AG08395 (cell line): ENCODE results near the gene TMEM154.

Experiments used
- DNase-seq: peaks from one replicate; pipeline ENCODE4 v3.0.0; 2012; ENCODE audit warnings: mixed read lengths, low spot score

TMEM154 gene

DNA sequence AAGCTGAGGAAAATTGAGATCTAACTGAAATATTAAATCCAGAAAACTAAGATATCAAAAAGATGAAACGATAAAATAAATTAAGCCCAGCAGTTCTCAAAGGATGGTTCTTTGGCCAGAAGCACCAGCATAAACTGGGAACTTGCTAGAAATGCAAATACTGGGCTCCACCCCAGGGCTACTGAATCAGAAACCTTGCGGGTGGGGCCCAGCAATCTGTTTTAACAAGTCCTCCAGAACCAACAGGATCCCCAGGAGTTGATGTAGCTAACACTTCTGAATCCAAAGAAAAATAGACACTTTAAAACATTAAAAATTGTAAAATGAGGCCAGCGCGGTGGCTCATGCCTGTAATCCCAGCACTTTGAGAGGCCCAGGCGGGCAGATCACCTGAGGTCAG is 14.1 kb upstream of the TMEM154 start:
- no peak for DNase-seq

DNA sequence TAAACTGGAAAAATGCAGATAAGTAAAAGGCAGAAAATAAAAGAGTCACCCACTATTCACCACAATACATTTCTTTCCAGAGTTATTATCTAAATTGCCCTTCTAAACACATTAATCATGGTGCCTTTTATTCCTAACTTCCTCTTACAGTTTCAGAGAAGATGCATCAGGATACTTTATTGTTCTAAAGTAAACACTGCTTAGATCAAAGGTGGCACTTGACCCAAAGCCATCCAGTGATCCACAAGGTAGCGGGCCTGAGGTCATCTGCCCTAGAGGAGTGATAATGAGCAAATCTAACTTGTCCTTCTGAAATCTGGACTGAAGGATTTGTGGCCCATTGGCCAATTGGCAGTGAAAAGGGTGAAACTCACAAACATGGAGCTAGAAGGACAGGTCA is 12.0 kb upstream of the TMEM154 start:
- DNase-seq, result no peak

DNA sequence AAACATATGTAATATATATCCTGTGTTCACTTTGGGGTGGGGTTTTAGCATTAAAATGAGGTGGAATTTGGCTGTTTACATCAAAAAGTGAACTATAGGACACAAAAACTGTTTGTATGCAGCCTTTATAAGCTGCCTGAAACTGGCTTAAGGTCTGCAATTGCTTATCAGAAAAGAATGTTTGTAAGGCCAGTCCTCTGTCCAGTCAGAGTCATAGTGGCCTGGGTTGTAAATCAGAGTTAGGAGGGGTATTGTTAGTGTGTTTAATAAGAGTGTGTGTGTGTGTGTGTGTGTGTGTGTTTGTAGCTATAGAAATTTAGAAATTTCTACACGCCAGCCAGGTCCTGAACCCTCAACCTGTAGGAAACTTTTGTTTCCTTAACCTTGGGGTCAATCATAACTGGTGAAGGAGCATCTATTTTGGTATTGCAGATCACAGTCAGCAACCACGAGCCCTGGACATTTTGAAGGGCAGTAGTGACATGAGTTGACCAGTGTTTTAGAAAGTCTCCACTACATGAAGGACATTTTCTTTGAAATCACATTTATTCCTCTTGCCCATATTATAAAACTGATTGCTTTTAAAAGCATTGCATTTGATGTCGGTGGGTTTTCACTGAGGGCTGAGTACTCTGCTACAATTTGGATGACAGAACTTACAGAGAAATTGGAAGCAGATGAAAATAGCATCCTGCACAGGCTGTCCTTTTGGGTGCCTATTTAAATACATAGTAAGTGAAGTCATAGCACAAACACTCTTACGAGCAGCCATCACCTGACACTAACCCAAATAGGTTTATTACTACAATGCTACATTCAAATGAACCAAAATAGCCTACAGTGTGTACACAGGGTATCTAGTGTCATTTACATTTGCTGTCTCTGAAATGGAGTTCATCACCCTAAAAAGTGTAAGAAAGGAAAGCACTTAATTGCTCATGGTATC is 11.2 kb upstream of the TMEM154 start:
- no peak for DNase-seq

DNA sequence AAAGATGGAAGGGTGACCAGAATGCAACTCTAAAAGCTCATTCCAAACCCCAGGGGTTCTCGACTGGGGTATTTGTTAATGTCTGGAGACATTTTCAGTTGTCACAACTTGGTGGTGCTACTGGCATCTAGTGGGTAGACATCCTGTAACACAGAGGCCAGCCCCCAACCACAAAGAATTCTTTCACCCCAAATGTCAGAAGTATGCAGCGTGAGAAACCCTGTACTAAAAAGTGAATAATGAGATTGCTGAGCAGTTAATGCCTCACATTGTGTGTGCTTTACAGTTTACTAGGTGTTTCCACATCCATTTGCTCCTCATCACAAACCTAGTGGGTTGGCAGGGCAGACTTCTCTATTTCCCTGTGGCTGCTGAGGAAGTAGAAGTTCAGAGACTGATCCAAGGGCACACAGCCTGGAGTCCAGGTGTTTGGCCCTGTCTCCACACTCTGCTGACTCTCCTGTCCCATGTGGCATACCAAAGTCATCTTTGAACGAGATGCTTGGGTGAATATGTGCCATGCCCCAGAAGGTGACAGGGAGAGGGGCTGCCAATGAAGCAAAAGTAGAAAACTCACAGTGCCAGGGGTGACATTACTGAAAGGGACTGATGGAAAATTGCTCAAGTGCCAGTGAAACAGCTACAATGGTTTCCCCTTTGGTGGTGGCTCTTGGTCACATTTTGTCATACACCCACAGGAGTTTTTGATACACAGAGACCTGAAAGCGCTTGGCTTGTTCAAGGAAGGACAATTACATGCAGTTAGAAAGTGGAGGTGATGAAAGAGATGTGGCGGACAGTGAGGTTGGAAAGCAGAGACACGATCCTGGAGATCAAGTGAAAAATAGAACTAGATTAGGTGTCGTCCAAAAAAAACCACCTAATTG is 10.1 kb upstream of the TMEM154 start:
- no peak for DNase-seq

DNA sequence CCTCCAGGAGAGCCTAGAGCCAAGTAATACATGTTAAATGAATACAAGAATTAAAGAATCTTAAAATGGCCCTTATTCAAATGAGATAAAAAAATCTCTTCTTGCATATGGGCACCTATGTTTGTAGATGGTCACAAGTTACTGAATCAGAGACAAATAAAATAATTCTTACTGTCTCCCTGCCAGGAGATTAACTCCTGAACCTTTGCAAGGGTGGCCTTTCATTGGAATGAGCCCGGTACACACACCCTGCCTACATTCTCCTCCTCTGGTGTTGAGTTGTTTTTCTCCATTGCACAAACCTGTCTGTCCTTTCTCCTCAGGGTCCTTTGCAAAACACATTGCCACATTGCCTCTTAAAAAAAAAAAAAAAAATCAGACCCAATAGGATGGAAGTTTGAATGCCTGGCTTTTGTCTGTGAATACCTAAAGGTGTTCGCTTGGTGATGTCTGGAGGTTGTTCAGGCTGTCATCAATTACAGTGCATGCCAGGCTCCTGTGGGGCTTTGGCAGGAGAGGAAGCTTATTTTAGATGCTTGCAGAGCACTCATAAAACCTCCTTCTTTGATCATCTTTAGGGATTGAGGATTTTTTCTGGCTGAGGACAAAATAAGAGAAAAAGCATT is 8.3 kb upstream of the TMEM154 start:
- DNase-seq, result no peak

DNA sequence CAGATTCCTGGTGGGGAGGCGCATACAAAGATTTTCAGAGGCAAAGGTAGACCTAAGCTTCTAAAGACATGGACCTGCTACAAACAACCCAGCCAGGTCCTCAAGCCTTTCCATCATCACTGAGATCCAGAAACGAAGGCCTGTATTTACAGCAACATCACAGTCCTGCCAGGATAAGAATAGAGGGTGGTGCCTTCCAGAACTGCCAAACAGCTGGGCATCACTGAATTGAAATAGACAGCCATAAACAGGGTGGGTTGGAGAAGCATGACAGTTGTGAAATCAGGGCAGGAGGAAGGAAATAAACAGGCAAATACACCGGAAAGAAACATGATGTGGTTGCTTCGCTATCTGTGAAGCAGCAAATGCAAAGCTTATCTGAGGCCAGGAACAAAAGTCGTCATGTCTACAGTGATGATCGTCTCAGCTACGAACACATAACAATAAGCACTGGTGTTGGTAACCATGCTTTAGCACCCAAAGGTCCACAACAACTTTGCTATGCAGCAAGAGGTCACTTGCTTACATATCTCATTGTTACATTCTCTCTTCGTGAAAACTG is 6.7 kb upstream of the TMEM154 start:
- DNase-seq, result no peak

DNA sequence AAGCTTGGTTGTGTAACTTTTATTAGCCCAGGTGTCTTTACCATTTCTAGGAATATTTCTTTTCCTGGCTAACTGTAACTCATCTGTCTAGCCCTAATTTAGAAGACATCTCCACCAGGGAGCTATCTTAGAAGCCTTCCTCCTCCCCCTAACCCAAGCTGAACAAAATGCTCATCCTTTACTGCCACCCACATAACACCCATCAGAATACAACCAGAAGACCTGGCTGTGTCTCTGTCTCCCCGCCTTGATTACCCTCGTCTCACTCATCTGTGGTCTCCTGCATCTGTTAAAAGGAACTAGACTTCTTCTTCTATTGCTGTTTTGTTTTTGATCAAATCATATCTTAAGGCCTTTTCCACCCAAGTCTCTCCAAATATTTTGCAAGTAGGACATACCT is 4.8 kb upstream of the TMEM154 start:
- DNase-seq, result no peak

DNA sequence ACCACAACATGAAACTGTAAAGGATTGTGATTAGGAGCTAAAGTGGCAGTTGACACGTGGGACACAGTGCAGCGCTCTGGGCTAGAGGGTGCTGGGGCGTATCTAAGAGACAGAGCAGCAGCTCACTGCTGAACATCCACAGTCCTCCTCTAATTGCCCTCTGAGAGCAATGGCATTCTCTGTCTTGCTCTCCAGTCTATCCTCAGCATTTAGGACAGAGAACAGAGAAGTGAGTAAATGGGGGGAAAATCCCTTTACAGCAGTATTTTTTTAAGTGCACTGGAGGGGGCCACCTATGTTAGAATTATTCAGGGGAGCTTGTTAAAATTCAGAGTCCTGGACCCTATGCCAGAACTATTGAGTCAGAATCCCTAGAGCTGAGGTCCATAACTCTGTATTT is 4.2 kb upstream of the TMEM154 start:
- no peak for DNase-seq

DNA sequence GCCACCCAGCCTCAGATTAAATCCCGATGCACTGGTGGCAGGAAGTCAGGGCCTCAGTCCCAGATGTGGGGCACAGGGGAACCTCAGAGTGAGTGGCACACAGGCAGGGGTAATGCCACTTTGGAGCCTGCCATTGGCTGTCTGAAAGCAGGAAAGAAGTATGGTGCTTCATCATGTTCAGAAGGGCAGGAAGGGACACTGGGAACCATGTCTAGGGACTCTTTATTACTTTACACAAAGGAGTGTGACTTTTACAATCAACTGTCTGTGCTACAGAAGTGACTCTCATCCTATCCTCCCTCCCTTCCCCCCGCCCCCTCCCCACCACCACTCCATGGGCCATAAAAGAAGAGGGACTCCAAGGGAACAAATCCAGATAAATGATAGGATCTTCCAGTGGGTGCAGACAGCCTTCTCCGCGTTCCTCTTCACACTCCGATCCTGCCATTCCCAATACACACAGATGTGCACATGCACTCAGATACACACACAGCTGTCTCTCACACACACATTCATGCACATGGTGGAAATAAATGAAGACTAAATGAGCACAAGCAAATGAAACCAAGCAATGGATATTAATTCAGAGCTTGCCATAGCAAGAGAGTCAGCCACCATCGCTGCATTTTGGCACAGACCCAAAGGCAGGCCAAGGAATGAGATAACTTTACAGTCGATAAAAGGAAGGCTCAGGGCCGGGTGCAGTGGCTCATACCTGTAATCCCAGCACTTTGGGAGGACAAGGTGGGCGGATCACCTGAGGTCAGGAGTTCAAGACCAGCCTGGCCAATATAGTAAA is 2.5 kb upstream of the TMEM154 start:
- no peak for DNase-seq

DNA sequence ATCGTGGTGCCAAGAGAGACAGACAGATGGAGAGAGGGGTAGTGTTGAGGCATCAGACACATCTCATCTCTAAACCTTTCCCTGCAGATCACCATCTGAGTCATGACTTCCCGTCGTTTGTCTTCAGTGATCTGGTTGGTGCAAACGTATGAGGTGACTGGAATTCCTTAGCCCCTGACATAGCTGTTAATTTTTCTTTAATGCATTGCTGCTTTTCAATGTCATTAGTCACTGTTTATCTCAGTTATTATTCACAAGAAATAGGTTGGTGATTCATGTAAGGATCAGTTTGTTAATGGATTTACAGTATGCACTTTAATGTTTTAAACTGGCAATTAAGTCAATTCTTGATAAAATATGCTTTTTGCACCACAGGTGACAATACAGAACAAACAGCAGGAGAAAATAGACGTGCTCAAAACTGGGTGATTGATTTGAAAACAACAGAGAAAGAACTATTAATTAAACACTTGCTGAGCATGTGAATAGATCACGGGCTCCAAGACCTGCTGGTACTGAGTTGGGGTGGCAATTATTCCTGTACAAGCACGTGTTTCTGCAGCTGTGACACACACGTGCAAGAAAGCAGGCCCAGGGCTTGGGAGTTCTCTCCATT is 1.3 kb upstream of the TMEM154 start:
- DNase-seq, result peak; percentile 45

DNA sequence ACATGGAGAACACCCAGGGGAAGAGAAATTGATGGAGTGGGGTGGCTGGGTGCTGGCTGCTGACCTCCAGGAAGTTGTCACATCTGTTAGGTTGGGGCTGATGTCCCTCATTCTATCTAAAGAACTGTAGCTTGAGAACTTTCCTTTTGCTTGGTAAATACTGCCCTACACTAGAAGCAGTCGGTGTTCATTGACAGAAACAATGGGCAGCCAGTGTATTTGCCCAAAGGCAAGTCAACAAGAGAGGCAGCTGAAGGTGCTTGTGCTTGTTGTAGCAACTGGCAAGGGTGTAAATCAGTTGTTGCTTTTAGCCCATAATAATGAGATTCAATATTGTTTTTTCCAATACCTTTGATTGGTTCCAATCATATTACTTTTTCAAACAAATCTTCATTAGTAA is 956 bp downstream of the TMEM154 start:
- DNase-seq, result no peak

DNA sequence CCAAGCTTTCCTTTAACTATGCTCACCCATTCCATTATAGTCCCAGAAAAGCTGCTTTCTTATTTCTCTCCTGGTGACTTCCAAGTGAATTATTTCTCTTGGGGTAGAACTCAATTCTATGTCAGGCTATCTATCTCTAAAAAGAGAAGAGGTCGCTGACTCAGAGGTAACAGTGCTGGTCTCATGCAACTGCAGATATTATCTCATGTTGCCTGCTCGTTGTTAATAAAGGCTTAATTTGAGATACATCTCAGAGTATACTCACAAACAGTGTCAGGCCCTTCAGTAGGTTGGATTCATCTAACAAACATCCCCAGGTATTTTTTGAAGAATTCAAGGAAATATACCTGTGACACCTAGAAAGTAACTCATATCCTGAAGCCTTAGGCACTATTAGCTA is 2.7 kb downstream of the TMEM154 start:
- DNase-seq, result no peak

DNA sequence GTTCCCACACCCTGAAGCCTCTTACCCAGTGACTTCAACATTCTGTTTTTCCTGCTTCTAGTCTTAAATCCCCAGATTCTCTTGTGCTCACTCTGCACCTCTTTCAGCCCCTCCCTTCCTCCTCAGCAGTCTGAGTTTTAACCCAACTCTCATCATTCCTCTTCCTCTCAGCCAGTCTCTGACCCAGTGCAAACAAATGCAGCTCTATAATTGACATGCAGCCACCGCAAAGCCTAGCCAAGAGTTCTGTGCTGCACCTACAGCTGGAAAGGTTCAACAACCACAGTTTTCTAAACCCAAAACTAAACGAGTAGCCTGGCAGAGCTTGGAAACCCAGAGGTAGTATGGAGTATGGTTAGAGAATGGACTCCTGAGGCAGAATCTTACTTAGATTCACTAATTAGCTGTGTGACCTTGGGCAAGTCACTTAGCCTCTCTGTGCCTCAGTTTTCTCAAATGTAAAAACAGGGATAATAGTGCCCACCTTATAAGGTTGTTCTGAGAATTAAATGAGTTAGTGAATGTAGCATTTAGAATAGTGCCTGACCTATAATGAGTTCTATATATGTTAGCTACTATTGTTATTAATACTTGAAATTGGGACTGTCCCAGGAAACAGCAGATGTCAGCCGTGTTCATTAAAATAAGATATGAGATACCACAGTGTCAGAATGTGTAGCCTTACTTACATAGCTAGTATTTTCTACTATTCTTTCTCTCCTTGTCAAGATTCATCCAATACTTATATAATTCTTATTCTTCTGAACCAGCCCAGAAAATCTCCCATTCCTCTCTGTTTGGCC is 3.5 kb downstream of the TMEM154 start:
- no peak for DNase-seq

DNA sequence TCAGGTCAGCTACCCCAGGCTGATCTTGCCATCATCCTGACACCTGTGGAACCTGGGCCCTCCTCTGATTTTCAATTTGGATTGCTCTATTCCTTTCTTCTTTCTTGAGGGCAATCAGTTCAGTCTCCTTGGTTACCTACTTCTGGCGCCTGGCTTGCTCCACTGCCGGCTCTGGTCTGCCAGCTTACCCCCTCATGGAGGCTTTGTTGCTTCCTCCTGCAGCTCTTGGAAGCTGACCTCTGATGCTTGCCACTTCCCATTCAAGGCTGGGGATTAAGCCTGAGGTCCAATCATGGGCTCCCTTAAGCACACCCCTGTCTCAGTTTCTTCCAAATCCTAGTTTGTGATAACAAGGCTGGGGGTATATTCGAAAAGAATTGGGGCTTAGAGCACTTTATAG is 5.4 kb downstream of the TMEM154 start:
- DNase-seq, result no peak

DNA sequence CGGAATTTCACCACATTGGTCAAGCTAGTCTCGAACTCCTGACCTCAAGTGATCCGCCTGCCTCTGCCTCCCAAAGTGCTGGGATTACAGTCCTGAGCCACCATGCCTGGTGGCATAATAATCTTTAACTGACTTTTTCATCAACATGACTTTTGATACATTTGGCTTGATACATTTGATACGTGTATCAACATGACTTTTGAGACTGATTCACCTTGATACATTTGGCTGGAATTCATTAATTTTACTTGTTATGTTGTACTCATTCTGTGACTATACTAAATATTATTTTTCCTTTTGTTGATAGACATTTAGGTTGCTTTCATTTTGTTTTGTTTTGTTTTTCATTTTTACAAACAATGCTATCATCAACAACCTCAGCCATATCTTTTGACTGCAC is 6.3 kb downstream of the TMEM154 start:
- DNase-seq, result no peak

DNA sequence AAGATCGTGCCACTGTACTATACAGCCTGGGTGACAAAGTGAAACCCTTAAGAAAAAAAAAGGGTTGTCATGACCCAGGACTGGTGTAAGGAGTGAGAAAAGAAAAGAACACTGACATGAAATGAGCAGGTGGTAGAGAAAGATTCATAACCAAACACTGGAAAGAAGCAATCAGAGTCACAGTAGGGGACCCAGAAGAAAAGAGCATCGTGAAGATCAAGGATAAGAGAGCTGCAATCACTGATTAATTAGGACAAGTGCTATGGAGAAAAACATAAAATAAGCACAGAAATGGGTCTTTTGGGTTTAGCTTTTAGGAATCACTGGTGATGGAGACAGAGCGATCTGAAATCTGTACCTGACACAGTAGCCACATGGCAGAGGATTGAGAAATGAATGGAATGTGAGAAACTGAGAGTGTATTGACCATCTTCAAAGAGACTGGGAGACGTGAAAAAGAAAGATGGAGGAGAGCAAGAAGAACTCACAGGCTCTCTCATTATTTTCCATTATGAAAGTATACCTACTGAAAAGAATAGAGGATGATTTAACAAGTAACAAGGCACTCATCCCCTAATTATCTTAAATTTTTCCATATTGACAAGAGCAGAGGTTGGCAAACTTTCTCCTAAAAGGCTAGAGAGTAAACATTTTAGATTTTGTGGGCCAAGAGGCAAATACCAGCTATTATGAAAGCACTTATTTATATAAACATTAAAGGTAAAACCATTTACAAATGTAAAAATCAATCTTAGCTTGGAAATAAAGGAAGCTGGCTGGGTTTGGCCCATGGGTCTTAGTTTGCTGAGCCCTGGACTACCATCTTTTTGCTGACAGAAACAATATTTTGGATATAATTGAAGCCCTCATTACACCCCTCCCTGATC is 7.3 kb downstream of the TMEM154 start:
- DNase-seq, result no peak

DNA sequence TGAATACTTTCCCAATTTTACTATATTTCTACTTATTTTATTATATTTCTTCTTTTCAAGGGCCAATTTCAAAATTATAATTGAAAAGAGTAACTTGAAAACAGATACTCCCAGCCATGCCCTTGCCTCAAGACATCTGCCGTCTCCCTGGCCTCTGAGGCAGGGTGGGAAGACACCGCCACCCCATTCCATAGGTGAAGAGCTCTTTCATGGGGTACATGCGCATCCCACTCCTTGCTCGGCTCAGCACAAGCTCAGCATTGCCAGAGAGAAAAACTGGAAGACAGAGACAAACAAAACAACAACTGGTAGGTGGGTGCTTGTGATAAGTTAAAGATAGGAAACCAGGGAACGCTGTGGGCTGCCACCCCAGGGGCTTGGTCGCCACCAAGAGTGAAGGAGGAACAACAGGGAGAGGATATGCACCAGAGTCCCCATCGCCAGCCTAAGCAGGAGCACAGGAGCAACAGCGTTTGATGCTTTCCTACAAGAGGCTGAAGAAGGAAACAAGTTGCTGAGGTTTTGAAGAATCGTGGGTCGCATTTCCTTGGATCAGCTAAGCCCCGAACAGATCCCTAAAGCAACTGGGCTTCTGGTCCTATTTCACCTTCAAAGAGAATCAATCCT is 11.3 kb downstream of the TMEM154 start:
- no peak for DNase-seq

DNA sequence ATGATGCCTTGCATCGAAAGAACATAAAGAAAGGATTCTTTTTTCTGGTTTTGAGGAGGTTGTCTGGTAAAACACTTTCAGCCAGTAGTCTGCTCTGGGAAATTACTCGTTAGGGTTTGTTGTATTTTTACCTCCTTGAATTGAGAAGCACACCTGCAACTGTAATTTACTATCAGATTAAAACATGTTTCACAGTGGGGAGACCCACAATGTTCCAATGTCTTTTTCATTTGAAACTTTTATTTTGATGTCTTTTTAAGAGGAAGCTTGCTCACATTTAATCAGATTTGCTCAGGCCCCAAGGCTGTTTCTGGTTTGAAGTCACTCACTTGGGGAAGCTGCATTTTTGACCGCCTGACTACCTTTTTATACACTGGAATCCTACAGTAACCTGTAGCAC is 12.0 kb downstream of the TMEM154 start:
- no peak for DNase-seq

DNA sequence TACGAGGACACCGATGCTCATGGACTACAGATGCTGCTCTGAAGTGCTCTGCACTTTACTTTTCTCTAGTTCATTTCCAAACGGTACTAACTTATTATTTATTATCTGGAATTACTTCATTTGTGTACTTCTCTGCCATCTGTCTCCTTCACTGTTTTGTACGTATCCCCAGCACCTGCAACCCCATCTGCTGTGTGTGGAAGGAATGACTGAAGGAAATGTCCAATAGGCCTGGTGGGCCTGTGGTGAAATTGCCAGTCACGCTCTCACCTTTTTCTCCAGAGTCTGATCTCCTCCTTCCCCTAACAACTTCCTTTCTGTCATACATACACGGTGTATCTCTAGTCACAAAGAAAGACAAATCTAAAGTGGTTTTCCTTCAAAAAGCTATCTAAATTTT is 12.9 kb downstream of the TMEM154 start:
- DNase-seq, result no peak
